DMS79 treated with DMSO at 0.1 percent for 48 hours (cell line): ENCODE data around the gene FAM163B.
"Not testable (repeated sequence)": the region's sequence is repeated elsewhere in the genome, so short reads cannot be mapped to it uniquely, and the experiment has no call there.

Experiments
- DNase-seq: peaks from one replicate; lab custom pipeline; 2025; lab: John Stamatoyannopoulos, UW

The FAM163B gene

DNA sequence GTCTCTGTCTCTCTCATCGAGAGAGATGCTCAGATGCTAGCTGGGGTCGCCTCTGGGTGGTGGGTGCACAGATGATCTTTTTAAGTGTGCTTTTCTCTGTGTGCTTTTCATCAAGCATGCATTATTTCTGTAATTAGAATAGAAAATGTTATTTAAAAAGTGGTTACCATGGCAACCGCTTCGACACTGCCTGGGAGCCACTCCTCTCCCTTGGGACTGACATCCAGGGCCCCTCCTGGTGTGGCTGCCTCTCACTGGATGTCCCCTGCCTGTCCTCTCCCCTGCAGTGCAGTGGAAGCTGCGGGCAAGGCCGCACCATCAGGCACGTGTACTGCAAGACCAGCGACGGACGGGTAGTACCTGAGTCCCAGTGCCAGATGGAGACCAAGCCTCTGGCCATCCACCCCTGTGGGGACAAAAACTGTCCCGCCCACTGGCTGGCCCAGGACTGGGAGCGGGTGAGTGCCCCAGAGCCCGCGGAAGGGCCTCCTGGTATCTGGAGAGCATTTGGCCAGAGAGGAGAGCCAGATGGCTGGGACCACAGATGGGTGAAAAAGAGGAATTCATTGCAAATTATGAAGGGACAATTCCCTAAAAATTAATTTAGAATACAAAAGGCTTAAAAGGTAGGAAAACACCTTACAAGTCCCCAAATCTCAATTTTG, 39.9 kb downstream of the FAM163B start:
- no peak for DNase-seq

DNA sequence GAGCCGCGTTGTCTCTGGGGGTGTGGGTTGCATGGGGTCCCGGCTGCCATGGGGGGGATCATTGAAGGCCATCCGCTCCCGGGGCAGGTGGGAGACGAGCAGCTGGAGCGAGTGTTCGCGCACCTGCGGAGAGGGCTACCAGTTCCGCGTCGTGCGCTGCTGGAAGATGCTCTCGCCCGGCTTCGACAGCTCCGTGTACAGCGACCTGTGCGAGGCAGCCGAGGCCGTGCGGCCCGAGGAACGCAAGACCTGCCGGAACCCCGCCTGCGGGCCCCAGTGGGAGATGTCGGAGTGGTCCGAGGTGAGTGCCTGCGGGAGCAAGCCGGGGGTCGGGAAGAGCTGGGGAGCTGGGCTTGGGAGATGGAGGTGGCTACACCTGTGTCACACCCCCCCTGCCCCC, 41.0 kb downstream of the FAM163B start:
- no peak for DNase-seq

DNA sequence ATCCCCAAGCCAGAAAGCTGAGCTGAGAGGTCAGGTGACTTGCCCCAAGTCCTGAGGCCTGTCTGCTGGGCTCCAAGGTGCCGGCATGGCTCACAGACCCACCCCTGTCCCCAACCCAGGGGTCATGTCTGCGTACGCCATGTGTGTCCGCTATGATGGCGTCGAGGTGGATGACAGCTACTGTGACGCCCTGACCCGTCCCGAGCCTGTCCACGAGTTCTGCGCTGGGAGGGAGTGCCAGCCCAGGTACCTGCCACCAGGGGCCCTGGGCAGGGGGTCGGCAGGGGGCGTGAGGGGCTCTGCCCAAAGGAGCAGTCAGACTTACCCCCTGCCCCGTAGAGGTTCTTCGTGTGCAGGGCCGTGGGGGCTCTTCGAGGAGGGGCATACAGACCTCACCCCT, 42.4 kb downstream of the FAM163B start:
- DNase-seq = no peak

DNA sequence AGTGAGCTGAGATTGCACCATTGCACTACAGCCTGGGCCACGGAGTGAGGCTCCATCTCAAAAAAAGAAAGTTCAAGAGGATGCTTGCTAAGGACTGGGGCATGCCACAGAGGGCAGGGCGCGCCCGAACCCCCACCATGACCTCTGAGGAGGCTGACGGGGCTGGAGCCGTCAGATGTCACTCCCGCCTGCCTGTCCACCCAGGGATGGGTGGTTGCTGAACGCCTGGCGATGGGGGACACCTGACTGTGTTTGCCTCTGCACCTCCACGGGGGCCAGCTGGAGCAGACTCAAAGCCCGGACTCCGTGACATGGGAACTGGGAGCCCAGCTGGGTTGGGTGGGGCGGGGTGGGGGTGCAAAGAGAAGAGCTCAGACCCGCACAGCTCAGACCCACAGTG, 42.8 kb downstream of the FAM163B start:
- DNase-seq = no peak

DNA sequence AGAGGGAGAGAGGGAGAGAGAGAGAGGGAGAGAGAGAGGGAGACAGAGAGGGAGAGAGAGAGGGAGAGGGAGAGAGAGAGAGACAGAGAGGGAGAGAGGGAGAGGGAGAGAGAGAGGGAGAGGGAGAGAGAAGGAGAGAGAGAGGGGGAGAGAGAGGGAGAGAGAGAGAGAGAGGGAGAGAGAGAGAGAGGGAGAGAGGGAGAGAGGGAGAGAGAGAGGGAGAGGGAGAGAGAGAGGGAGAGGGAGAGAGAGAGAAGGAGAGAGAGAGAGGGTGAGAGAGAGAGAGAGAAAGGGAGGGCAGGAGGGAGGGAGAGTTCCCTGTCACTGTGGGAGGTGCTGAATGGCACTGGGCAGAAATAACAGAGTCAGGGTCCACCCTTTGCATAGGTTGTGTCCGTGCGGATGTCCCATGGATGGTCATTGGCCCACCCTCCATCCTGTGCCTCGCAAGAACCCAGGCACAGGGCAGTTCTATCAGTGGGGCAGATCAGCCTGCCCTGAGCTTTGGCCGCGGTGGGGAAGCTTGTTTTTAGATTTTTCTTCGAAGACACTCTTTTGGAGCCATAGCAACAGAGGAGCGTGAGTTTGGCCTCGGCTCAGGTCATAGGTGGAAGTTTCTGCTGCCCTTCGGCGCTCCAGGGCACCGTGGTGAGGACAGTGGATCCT, 44.6 kb downstream of the FAM163B start:
- no peak for DNase-seq

DNA sequence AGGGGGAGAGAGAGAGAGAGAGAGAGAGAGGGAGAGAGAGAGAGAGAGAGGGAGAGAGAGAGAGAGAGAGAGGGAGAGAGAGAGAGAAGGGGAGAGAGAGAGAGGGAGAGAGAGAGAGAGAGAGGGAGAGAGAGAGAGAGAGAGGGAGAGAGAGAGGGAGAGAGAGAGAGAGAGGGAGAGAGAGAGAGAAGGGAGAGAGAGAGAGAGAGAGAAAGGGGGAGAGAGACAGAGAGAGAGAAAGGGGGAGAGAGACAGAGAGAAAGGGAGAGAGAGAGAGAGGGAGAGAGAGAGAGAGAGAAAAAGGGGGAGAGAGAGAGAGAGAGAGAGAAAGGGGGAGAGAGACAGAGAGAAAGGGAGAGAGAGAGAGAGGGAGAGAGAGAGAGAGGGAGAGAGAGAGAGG, 45.4 kb downstream of the FAM163B start:
- DNase-seq = not testable (repeated sequence)

DNA sequence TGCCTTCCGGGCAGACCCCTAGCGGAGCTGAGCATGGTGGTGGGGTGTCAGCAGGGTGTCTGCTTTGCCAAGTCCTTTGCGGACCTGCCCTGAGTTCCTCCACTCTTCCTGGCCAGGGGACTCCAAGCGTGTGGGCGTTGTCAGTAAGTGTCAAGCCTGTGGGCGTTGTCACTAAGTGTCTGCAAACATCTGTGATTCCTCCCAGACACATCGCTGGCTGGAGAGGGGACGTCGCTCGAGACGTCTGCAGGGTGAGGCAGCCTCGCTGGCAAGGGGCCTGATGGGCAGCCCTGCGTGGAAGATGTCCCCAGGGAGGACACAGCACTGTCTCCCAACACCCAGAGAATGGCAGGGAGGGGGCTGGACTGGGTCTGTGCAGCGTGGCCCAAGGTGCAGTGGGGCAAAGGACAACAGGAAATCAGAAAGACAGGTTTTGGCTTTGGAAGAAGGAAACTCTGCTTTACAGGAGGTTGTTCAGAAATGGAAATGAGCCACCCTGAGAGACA, 45.8 kb downstream of the FAM163B start:
- no peak for DNase-seq

DNA sequence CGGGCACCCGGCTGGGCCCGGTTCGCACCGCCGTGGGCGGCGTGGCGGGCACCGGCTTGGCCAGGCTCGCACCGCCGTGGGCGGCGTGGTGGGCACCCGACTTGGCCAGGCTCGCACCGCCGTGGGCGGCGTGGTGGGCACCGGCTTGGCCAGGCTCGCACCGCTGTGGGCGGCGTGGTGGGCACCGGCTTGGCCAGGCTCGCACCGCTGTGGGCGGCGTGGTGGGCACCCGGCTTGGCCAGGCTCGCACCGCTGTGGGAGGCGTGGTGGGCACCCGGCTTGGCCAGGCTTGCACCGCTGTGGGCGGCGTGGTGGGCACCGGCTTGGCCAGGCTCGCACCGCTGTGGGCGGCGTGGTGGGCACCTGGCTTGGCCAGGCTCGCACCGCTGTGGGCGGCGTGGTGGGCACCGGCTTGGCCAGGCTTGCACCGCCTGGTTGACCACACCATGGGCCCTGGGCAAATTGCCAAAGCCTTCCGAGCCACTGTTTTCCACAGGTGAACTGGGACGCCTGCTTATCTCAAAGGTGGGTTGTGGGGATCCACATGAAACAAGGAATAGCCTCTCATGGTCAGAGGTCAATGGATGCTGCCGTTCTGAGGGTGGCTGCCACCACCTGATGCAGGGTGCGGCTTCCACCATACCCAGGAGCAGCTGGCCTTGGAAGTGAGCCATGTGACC, 46.4 kb downstream of the FAM163B start:
- no peak for DNase-seq

DNA sequence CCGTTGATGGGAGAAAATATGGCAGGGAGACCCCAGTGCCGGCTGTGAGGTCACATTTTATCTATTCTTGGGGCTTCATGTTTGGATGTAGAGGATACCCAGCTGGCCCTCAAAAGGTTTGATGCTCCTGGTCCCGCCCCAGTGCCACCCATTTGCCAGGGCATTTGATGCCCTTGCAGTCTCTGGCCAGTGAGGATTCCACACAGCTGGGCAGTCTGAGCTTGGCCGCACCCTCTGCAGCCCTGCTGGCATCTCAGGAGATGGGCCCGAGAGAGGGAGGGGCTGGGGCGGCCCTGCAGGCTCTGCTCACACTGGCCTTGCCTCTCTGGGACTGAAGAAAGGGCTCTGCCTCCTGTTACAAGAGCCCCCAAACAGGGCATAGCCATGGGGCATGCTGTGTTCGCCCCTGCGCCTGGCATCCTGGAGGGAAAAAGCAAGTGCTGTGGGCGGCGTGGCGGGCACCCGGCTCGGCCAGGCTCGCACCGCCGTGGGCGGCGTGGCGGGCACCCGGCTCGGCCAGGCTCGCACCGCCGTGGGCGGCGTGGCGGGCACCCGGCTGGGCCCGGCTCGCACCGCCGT, 47.1 kb downstream of the FAM163B start:
- DNase-seq = no peak

DNA sequence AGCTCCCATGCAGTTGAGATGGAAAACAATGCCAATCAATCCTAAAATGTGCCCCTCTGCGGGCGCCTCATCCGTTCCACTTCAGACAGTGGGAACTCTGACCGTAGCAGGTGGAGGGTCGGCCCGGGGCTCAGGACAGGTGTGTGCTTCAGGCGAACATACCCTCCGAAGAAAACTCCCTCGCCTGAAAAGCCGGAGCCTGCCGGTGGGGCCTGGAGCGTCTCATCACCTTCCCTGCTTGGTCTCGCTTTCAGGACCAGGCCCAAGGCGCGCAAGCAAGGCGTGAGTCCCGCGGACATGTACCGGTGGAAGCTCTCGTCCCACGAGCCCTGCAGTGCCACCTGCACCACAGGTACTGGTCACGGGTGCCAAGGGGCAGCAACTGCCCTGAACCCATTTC, 48.2 kb downstream of the FAM163B start:
- DNase-seq = no peak

DNA sequence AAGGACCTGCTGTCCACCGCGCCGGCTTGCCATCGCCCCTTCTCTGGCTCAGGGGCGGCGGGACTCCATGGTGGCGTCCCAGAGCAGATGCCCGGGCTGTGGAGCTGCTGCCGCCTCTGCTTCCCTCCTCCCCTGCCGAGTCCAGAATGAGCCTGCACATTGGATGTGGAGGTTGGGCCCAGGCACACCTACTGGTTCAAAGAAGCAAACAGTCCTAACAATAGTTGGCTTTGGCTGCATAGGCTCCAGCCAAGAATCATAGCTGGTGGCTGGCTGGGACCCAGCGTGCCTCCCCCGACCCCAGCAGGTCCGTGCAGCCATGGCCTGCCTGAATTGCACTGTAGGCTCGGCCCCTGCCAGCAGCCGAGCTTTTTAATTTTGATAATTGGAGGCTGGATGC, 48.9 kb downstream of the FAM163B start:
- DNase-seq = no peak

DNA sequence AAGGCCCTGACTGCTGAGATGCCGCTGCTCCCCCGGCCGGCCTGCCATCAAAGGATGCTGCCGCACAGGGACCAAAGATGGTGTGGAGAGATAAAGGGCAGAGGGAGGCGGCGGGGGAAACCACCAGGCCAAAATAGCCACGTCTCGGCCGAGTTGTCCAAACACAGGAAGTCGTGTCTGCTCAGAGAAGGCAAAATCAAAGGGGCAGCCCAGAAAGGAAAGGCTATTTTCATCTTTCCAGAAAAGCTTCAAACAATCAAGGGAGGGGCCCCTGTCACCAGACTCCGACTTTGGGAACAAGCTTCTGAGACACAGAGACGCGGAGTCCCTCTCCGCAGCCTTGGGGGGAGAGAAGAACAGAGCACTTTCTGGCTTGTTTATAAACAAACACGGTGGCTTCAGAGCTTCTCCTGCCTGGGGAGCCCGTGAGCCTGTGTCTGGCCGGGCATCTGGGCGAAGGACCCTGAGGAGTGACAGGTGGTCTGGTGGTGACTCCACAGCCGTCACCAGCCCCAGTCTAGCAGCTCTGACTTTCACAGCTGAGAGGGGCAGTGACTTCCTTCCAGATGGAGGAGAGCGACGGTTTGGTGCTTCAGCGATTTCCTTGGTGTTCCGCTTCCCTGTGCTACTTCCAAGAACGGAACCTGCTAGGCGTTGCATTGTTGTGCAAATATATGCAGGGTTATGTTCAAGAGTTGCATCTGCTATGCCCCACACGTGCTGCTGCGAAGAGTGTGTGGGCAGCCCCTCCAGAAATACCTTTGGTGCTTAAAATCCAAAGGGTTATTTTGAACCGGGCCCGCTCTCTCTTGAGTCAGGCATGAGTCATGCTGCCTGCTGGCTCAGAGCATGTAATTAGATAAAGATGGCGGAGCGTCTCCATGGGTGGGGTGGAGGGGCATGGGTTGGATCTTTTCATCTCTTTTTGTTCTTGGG, 50.7 kb downstream of the FAM163B start:
- DNase-seq = no peak

DNA sequence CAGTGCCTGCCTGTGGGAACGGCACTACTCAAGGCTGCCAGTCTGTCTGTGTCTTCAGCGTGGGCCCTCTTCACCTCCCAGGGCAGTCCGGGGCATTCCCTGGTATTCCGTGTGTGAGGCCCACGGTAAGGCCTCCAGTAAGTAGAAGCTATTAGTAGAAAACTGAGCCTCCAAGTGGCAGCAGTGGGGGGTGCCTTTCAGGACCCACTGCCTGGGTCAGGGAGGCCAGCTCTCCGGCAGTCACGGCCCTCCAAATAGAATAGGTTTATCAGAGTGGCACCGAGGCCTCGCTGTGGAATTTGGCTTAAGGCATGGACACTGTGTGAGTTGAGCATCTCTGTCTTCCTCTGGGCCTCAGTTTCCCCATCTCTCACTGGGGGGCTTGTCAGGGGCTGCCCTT, 51.6 kb downstream of the FAM163B start:
- DNase-seq = no peak

DNA sequence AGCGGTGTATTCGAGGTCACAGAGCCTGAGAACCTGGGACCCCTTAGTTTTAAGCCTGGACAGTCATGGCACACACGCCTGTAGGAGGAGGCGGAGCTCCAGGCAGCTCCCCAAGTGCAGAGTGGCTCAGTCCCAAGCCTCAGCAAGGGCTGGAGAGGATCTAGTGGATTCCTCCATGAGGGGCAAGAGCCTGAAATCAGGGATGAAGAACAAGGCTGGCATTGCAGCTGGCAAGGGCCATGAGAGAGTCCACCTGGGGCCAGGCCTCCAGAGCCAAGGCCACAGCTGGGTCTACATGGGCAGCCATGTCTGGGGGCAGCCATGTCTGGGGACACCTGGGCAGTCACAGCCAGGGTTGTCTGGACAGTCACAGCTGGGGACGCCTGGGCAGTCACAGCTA, 52.8 kb downstream of the FAM163B start:
- DNase-seq = no peak

DNA sequence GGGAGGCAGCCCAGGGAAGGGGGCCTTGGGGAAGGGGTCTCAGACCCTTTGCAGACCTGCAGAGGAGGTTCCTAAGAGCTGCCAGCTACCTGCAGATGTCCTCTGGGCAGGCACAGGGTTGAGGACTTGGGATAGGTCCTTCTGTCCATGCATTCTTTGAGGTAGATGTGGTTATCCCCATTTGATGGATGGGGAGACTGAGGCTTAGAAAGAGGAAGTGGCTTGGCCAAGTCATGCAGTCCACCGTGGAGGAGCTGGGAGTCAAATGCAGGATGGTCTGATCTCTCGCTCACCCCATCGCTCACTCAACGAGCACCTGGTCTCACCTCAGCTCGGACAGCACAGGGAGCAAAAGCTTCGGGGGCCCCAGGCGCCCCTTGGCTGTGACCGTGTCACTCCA, 54.5 kb downstream of the FAM163B start:
- DNase-seq = no peak

DNA sequence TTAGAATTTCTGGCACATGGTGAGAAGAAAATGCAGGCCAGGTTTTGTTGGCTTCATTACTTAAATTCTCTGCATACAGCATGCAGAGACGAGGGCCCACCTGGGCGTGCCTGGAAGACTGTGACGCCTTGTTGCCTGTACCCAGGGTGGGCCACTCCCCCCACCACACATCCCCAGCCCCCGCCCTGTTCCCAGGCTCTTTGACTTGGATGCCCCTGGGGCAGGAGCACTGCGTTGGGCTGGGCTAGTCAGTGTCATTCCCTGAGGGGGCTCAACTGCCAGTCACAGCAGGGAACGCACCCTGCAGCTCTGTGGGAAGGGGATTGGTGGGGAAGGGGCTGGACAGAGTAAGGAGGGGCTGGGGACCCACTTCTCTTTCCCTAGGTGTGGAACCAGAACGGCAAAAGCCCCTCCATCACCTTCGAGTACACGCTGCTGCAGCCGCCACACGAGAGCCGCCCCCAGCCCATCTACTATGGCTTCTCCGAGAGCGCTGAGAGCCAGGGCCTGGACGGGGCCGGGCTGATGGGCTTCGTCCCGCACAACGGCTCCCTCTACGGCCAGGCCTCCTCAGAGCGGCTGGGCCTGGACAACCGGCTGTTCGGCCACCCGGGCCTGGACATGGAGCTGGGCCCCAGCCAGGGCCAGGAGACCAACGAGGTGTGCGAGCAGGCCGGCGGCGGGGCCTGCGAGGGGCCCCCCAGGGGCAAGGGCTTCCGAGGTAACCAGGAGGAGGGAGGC, 55.0 kb downstream of the FAM163B start:
- no peak for DNase-seq

DNA sequence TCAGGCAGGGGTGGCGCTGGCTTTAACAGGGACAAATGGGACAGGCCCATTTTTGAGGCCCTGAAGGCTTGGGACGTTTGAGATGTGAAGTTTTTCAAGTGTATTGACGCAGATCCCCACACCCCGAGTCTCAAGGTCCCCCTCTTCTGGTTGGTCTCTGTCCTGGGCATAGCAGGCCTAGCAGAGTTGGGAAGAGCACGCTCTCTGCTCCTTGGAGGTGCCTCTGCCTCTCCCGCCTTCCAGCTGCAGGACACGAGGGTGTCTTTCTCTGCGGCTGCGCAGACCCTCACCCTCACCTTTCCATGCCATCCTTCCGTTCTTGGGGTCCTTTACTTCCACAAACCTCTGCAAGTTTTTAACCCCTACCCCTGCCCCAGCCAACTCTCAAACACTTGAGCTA, 56.1 kb downstream of the FAM163B start:
- DNase-seq = no peak

DNA sequence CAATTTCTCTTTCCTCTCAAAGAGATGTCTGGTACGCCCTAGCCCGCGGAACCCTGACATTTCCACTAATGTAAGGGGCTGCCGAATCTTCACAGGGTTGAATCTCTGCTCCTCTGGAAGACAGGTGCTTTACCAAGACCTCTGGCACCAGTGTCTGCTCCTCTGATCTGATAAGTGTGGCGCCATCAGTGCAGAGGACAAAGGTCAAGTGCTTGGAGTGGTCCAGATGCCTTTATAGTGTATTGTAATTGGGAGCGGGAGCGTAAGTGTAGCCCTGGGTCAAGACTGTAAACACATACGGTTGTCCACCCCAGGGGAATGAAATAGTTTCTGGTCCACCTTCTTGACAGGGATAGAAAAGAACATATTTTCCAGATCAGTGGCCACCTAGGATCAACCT, 57.0 kb downstream of the FAM163B start:
- DNase-seq = no peak

DNA sequence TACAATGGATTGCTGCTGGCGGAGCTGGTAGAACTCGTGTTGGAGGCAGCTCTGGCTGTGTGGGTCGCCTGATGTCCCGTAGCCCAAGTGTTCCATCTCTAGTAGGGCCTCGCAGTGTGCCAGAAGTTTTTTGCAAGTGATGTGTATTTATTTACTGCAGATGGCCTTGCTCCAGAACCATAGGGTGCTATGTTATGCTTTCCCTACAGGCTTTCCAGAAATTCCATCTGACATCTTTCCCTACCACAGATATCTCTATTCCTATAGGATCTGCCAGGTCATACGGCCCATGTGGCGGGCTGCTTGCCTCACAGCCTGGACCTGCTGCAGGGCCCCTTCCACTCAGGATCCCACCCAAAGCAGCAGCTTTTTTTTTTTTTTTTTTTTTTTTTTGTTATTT, 57.7 kb downstream of the FAM163B start:
- DNase-seq = no peak

DNA sequence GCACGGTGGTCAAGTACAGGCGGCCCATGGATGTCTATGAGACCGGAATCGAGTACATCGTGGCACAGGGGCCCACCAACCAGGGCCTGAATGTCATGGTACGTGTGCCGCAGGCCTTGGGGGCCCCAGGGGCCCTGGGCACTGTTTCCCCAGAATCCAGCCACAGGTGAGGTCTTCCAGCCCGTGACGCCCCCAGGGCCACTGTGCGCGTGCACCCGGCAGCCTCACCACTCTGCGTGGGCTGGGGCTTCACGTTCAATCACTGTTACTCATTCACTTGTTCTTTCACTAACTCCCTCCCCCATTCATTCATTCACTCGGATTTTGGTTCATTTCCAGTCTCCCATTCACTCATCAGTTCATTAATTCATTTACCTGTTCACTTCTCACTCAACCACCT, 62.1 kb downstream of the FAM163B start:
- no peak for DNase-seq

DNA sequence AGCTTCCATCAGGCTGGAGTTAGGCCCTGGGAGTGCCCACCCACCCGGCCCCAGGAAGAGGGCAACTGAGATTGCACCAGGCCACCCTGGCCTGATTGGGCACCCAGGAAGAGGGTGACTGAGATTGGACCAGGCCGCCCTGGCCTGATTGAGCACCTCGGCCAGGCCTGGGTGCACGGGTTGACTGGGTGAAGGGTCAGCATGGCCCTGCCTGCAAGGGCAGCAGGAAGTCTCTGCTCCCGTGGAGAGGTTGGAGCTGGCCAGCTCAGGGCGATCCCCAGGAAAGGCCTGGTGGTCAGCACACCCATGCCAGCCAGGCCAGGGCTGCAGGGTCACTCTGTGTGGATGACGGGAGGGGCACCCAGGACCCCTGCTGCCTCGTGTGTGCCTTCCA, 62.9 kb downstream of the FAM163B start:
- DNase-seq = no peak
